SJSA1 (cell line): Measurements from ENCODE around the gene FGGY. TPM values are rescaled to one million over a fixed set of nuclear protein-coding genes. Genes with fewer than 3 reads are reported as not detected.
"Not testable (repeated sequence)": the region's sequence is repeated elsewhere in the genome, so short reads cannot be mapped to it uniquely, and the experiment has no call there.

Source experiments
- DNase-seq, 2 experiments: peaks; one replicate each; pipeline ENCODE4 v3.0.0-alpha.2; 2015 to 2020; ENCODE audit warnings: low spot score in 2 of 2, low read depth in 1 of 2
- H3K27ac ChIP-seq: fragments of 250-450 bp; sonication (Bioruptor Pico); 2 replicates; pipeline ENCODE4 v1.5.1; 2020; ENCODE audit warnings: mild to moderate bottlenecking, moderate library complexity
- H3K27me3 ChIP-seq: fragments of 250-450 bp; sonication (Bioruptor Pico); replicated peaks from 2 replicates; pipeline ENCODE4 v1.5.1; 2020; ENCODE audit warnings: mild to moderate bottlenecking, moderate library complexity
- H3K36me3 ChIP-seq: fragments of 250-450 bp; sonication (Bioruptor Pico); 2 replicates; pipeline ENCODE4 v1.5.1; 2020; ENCODE audit warnings: mild to moderate bottlenecking
- H3K4me1 ChIP-seq: fragments of 250-450 bp; sonication (Bioruptor Pico); replicated peaks from 2 replicates; pipeline ENCODE4 v1.6.1; 2021; ENCODE audit warnings: mild to moderate bottlenecking
- H3K4me3 ChIP-seq: fragments of 250-450 bp; sonication (Bioruptor Pico); 2 replicates; pipeline ENCODE4 v1.5.1; 2020; ENCODE audit warnings: mild to moderate bottlenecking
- H3K9me3 ChIP-seq: fragments of 250-450 bp; sonication (Bioruptor Pico); replicated peaks from 2 replicates; pipeline ENCODE4 v1.5.1; 2020; ENCODE audit warnings: mild to moderate bottlenecking
- total RNA-seq: library from RNA; depleted of rRNA; stranded (reverse); fragments of >200 nt; shearing (Covaris generic); gene quantifications from 2 replicates; pipeline ENCODE4 v1.2.3, GENCODE V29; 2014

Gene FGGY
- total RNA-seq, 1 experiment from 2014 or later = 9.0 TPM

GRCh38 chr1:59714966-59715365, 418.1 kb downstream of the FGGY start:
- no peak for DNase-seq
- Histone ChIP-seq H3K36me3 (no peaks in the 10 kb centered on the region), H3K27ac (no peak overlapping the region), H3K27me3 (no peaks in the 10 kb centered on the region), H3K9me3 (no peaks in the 10 kb centered on the region), H3K4me3 (no peak overlapping the region), H3K4me1 (no peaks in the 10 kb centered on the region)

DNA sequence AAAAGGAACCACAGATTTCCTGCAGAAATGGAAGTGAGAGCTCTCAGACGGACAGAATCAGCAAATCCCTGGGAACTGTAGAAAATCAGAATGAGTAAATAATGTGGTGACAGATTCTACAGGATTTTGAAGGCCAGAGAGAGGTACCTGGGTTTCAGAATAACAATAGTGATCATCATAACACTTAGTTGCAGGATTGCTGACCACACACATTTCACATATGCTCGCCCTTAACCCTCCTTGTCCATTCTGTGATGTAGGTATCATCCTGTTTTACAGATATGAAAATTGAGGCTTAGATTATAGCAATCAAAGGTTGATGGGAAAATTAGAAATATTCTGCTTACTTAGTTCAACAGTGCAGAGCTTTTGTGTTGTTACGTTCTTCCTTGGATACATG, 419.9 kb downstream of the FGGY start:
- no peaks in the 10 kb centered on the region for H3K9me3 ChIP-seq
- H3K27ac ChIP-seq = no peak overlapping the region
- no peaks in the 10 kb centered on the region for H3K36me3 ChIP-seq
- no peak for DNase-seq
- H3K27me3 ChIP-seq = no peaks in the 10 kb centered on the region
- no peak overlapping the region for H3K4me3 ChIP-seq
- no peaks in the 10 kb centered on the region for H3K4me1 ChIP-seq

- Histone ChIP-seq H3K9me3 (no peaks in the 10 kb centered on the region), H3K4me1 (no peaks in the 10 kb centered on the region), H3K4me3 (no peak overlapping the region), H3K36me3 (no peaks in the 10 kb centered on the region), H3K27me3 (no peaks in the 10 kb centered on the region), H3K27ac (no peak overlapping the region)
- peak in 1 of 2 experiments; percentile 28 for DNase-seq
Measured at GRCh38 chr1:59718064-59718988, 421.4 kb downstream of the FGGY start.

DNA sequence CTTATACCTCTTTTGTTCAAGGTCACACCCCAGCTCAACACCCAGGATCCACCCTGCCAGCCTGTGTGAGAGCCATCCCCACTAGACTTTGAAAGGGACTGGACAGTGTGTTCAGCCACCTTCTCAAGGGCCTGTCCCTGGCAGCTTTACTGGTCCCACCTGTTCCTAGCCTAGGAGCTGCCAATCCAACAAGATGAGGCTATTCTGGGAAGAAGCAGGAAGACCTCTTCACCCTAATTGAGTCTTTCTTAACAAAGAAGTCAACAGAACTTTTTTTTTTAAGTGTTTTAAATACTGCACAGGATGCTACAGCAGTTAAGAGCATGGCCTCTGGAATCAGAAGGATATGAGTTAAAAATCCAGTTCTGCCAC, 422.1 kb downstream of the FGGY start:
- H3K4me3 ChIP-seq = no peak overlapping the region
- no peaks in the 10 kb centered on the region for H3K36me3 ChIP-seq
- no peaks in the 10 kb centered on the region for H3K9me3 ChIP-seq
- H3K4me1 ChIP-seq = no peaks in the 10 kb centered on the region
- no peak overlapping the region for H3K27ac ChIP-seq
- H3K27me3 ChIP-seq = no peaks in the 10 kb centered on the region
- DNase-seq = no peak

GRCh38 chr1:59720326-59721115, 423.6 kb downstream of the FGGY start:
- H3K27me3 ChIP-seq = no peaks in the 10 kb centered on the region
- DNase-seq = no peak
- H3K9me3 ChIP-seq = no peaks in the 10 kb centered on the region
- H3K4me1 ChIP-seq = no peaks in the 10 kb centered on the region
- no peak overlapping the region for H3K27ac ChIP-seq
- no peak overlapping the region for H3K4me3 ChIP-seq
- no peaks in the 10 kb centered on the region for H3K36me3 ChIP-seq

DNA sequence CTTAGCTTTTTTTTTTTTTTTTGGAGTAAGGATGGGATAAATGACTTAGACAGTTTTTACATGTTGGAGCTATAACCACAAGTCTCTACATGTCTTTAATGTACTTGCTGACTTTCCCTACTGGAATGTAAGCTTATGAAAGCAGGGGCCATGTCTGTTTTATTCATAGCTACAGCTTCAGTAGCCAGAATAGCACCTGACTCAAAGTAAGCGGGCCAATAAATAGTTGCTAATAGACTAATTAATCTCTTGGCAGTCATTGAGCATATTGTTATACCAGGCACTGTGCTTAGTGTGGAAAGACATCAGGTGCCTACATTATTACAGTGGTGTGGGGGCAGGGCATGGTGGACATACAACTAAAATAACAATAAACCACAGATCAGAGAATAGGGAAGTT, 433.4 kb downstream of the FGGY start:
- no peaks in the 10 kb centered on the region for H3K36me3 ChIP-seq
- no peaks in the 10 kb centered on the region; the same call in 1 of the 2 replicates for H3K9me3 ChIP-seq
- peak overlapping the region; percentile 81 for H3K27ac ChIP-seq
- peak in 1 of 2 experiments; percentile 53 for DNase-seq
- H3K4me1 ChIP-seq = peaks cover 30% of the 10 kb centered on the region
- no peak overlapping the region for H3K4me3 ChIP-seq
- H3K27me3 ChIP-seq = no peaks in the 10 kb centered on the region

DNA sequence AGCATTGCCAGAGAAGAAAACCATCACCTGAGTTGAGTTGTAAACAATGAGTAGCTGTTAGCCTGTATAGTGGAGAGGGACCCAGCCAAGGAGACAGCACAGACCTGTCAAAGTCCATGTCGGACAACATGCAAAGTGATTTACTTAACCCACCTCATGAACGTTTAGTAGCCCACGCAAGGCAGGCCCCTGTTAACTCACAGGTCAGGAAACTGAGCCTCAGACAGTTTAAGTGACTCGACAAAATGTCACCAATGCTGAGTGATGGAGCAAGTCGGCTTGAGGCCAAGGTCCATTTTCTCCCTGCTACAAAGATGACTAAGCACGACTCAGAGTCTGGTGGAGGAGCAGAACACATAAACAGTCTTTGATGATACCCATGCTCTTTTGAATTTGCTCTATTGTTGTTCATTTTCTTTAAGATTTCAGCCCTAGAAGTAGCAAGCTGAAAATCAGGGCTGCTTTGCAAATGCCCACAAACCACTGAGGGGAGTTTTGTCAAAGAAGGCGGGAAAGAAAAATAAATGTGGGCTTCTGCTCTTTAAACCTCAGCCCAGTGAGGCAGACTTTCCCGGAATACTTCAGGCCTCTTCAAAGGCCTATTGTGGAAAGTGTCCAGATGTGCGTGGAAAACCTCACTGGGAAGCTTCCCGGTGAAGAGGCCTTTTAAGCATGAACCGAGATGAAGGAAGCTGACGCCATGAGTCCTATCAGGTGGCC, 434.0 kb downstream of the FGGY start:
- H3K36me3 ChIP-seq = no peaks in the 10 kb centered on the region
- peak; percentile 89 to 96 for DNase-seq
- H3K27me3 ChIP-seq = no peaks in the 10 kb centered on the region
- peaks cover 30% of the 10 kb centered on the region for H3K4me1 ChIP-seq
- H3K27ac ChIP-seq = peak overlapping the region; percentile 81
- H3K4me3 ChIP-seq = no peak overlapping the region
- no peaks in the 10 kb centered on the region; the same call in 1 of the 2 replicates for H3K9me3 ChIP-seq

- peak overlapping the region; percentile 81 for H3K27ac ChIP-seq
- no peak overlapping the region for H3K4me3 ChIP-seq
- DNase-seq = no peak
- peaks cover under 1% of the 10 kb centered on the region for H3K9me3 ChIP-seq
- no peaks in the 10 kb centered on the region for H3K27me3 ChIP-seq
- H3K4me1 ChIP-seq = peaks cover 30% of the 10 kb centered on the region
- no peaks in the 10 kb centered on the region for H3K36me3 ChIP-seq
Measured at GRCh38 chr1:59731591-59731990, 434.7 kb downstream of the FGGY start.

DNA sequence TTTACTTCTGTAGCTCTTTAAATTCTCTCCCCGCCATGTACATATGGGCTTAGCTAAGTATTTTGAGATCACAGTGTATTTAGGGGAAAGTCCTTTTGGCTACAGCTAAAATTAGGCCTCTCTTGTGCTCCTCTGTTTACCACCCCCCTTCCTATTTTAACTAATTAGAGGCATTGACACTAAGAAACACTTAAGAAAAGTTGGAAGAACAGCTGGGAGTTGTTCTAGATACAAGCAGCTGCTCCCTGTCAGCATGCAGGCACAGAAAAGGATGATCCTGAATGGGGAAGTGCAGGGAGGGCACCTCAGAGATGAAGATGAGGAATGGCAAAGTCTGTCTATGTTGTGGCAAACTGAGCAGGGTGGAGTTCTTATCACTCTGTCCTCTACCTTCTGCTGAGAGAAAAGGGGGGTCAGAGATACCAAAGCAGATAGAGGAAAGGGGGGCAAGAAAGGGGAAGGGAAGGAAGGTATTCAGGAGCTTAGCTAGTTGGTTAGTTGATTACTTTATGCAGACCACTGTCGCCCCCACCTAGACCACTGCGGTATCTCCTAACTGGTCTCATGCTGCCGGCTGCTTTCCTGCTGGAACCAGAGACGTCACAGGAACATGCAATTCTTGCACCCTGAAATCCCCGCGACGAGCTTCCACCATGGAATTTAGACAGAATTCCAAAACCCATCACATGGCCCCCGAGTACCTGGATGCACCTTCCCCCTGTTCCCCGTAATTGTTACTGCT, 435.5 kb downstream of the FGGY start:
- Histone ChIP-seq H3K4me3 (no peak overlapping the region), H3K27ac (peak overlapping the region; percentile 81), H3K27me3 (no peaks in the 10 kb centered on the region), H3K36me3 (no peaks in the 10 kb centered on the region), H3K9me3 (peaks cover 8% of the 10 kb centered on the region), H3K4me1 (peaks cover 30% of the 10 kb centered on the region)
- DNase-seq = peak in 1 of 2 experiments; percentile 7

DNA sequence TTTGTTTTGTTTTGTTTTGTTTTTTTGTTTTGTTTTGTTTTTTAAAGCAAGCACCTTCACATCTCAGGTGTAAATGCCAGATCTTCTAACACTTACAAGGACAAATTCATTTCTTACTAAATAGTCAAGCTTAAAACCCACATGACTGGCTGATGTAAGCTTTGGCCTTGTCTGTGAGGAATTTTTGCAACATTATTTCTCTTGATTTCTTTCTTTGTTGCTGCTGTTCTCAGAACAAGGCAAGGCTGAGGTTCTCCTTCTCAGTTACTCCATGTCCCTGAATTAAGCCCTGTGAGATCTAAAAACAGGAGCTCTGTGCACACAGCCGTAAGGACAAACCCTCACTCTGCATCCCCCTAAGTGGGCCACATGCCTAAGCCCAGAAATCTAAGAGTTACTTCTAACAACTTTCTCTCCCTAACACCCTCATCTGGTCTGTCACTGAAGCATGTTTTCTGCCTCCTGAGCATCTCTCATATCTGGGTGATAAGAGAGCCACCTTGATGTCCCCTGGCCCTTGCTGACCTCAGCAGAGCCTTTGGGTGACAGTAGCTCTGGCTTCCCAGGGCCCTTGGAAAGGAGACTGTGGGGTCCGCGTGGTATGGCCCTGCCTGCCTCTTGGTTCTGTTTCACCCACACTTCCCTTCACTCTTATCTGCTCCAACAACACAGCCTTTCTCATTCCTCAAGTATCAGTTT, 436.7 kb downstream of the FGGY start:
- Histone ChIP-seq H3K36me3 (no peaks in the 10 kb centered on the region), H3K27ac (no peak overlapping the region), H3K4me3 (no peak overlapping the region), H3K4me1 (peaks cover 42% of the 10 kb centered on the region), H3K9me3 (peaks cover 8% of the 10 kb centered on the region), H3K27me3 (no peaks in the 10 kb centered on the region)
- DNase-seq = no peak

GRCh38 chr1:59735927-59736326, 439.0 kb downstream of the FGGY start:
- H3K27me3 ChIP-seq, H3K36me3 ChIP-seq, H3K27ac ChIP-seq, H3K4me3 ChIP-seq, H3K9me3 ChIP-seq, DNase-seq: not testable (repeated sequence)
- peaks cover 35% of the 10 kb centered on the region for H3K4me1 ChIP-seq

GRCh38 chr1:59736744-59737143, 439.9 kb downstream of the FGGY start:
- Histone ChIP-seq H3K27ac (no peak overlapping the region), H3K9me3 (peaks cover 8% of the 10 kb centered on the region), H3K4me3 (no peak overlapping the region), H3K4me1 (peaks cover 29% of the 10 kb centered on the region), H3K27me3 (no peaks in the 10 kb centered on the region), H3K36me3 (no peaks in the 10 kb centered on the region)
- DNase-seq = no peak

- no peak for DNase-seq
- Histone ChIP-seq H3K27me3 (no peaks in the 10 kb centered on the region), H3K4me1 (peaks cover 20% of the 10 kb centered on the region), H3K27ac (no peak overlapping the region), H3K36me3 (no peaks in the 10 kb centered on the region), H3K4me3 (no peak overlapping the region), H3K9me3 (peaks cover 8% of the 10 kb centered on the region)
Measured at GRCh38 chr1:59737638-59738037, 440.7 kb downstream of the FGGY start.
